HCT116 (cell line): Measurements from ENCODE around the gene KRTAP10-11. TPM values are rescaled to one million over a fixed set of nuclear protein-coding genes. Genes with fewer than 3 reads are reported as not detected.
"Not testable (repeated sequence)": the region's sequence is repeated elsewhere in the genome, so short reads cannot be mapped to it uniquely, and the experiment has no call there.

Experiments used
- ATAC-seq: fragments of 200-7000 bp; cut with Tn5 transposase; 2 replicates; pipeline ENCODE4 v1.9.1; 2020; ENCODE audit warnings: mild to moderate bottlenecking, moderate library complexity
- BruUV-seq: library from RNA; stranded (reverse); fragments of 400-500 nt; replicated peaks from 2 replicates; lab custom pipeline; 2021; lab: Mats Ljungman, UMichigan
- CTCF ChIA-PET: fragments of 300-600 bp; sonication (Branson Sonifier 250); formaldehyde crosslinking; loops from one replicate; lab custom pipeline; 2021; ENCODE audit warnings: antibody characterized with exemption; lab: Charles Lee
- POLR2A ChIA-PET: fragments of 300-600, 350-600 bp; sonication (Branson Sonifier 250); formaldehyde crosslinking; loops from one replicate; lab custom pipeline; 2021; ENCODE audit warnings: antibody characterized with exemption; lab: Charles Lee
- RAD21 ChIA-PET, 2 experiments: fragments of 300-600 bp; sonication (Branson Sonifier 250); formaldehyde crosslinking; loops; one replicate each; lab custom pipeline; 2023; ENCODE audit warnings: low total read pairs in 2 of 2; ENCODE audit not compliant: uncharacterized antibody in 2 of 2, unreplicated experiment in 2 of 2, low non-redundant PET in 1 of 2; lab: Charles Lee
- DNase-seq: peaks from one replicate; pipeline ENCODE4 v3.0.0-alpha.2; 2010; ENCODE audit warnings: low read depth, low spot score
- H2AFZ ChIP-seq: fragments of 200-600 bp; shearing (Covaris generic), sonication (generic); 2 replicates; pipeline ENCODE4 v1.6.1; 2017; ENCODE audit warnings: low read depth, mixed run types, mixed read lengths, antibody characterized with exemption, low read length; ENCODE audit not compliant: poor library complexity, severe bottlenecking
- H3K27ac ChIP-seq: 2 replicates; pipeline ENCODE4 v1.5.1; 2012; ENCODE audit warnings: low read depth, low read length
- H3K27me3 ChIP-seq: fragments of 200-600 bp; sonication (generic); 2 replicates; pipeline ENCODE4 v1.6.1; 2016; ENCODE audit warnings: mixed run types, low read length, mixed read lengths; ENCODE audit not compliant: insufficient read depth
- H3K36me3 ChIP-seq, 2 experiments: fragments of 200-500 bp in 1 of 2; fragments of 200-600 bp in 1 of 2; sonication (Bioruptor generic) in 1 of 2; sonication (generic) in 1 of 2; 2 replicates each; pipeline versions ENCODE4 v1.5.1 to v1.6.1; 2014 to 2016; ENCODE audit warnings: low read length in 2 of 2, inconsistent platforms in 1 of 2, mixed read lengths in 1 of 2, mixed run types in 1 of 2; ENCODE audit not compliant: insufficient read depth in 2 of 2, control insufficient read depth in 1 of 2
- H3K4me1 ChIP-seq, 2 experiments: fragments of 200-600 bp in 1 of 2; sonication (generic) in 1 of 2; 2 replicates each; pipeline versions ENCODE4 v1.5.1 to v1.6.1; 2012 to 2017; ENCODE audit warnings: low read length in 2 of 2, inconsistent platforms in 1 of 2, mild to moderate bottlenecking in 1 of 2, mixed read lengths in 1 of 2, mixed run types in 1 of 2, moderate library complexity in 1 of 2; ENCODE audit not compliant: insufficient read depth in 2 of 2, control insufficient read depth in 1 of 2
- H3K4me2 ChIP-seq: fragments of 200-600 bp; sonication (generic); 2 replicates; pipeline ENCODE4 v1.6.1; 2017; ENCODE audit warnings: mixed run types, low read length, mixed read lengths
- H3K4me3 ChIP-seq, 2 experiments: fragments of 200-600 bp in 1 of 2; sonication (generic) in 1 of 2; replicated peaks in 1 of 2; 2 replicates each; pipeline ENCODE4 v1.5.1; 2011 to 2016; ENCODE audit warnings: low read length in 2 of 2, control low read depth in 1 of 2, low read depth in 1 of 2, mild to moderate bottlenecking in 1 of 2, mixed read lengths in 1 of 2, mixed run types in 1 of 2
- H3K79me2 ChIP-seq: fragments of 200-600 bp; sonication (generic); 2 replicates; pipeline ENCODE4 v1.6.1; 2017; ENCODE audit warnings: mild to moderate bottlenecking, mixed run types, low read length, moderate library complexity, mixed read lengths; ENCODE audit not compliant: insufficient read depth
- H3K9ac ChIP-seq: fragments of 200-600 bp; sonication (generic); 2 replicates; pipeline ENCODE4 v1.6.1; 2016; ENCODE audit warnings: low read length, mixed read lengths
- H3K9me2 ChIP-seq: fragments of 200-600 bp; sonication (generic), shearing (Covaris generic); 2 replicates; pipeline ENCODE4 v1.6.1; 2017; ENCODE audit warnings: mixed run types, mild to moderate bottlenecking, moderate library complexity; ENCODE audit not compliant: insufficient read depth
- H3K9me3 ChIP-seq, 2 experiments: fragments of 200-500 bp in 1 of 2; fragments of 200-600 bp in 1 of 2; sonication (Bioruptor generic) in 1 of 2; sonication (generic) in 1 of 2; 2 replicates each; pipeline ENCODE4 v1.6.1; 2014 to 2017; ENCODE audit warnings: low read length in 2 of 2, mixed read lengths in 2 of 2, inconsistent platforms in 1 of 2, low read depth in 1 of 2, mild to moderate bottlenecking in 1 of 2, mixed run types in 1 of 2, moderate library complexity in 1 of 2; ENCODE audit not compliant: control insufficient read depth in 1 of 2, insufficient read depth in 1 of 2
- H4K20me1 ChIP-seq: fragments of 200-600 bp; sonication (generic), shearing (Covaris generic); 2 replicates; pipeline ENCODE4 v1.6.1; 2017; ENCODE audit warnings: mixed run types, mild to moderate bottlenecking, moderate library complexity; ENCODE audit not compliant: insufficient read depth
- ATF3 ChIP-seq: IDR thresholded peaks from 2 replicates; pipeline ENCODE4 v1.6.1; 2012
- EGR1 ChIP-seq: IDR thresholded peaks from 2 replicates; pipeline ENCODE4 v1.6.1; 2012; ENCODE audit warnings: low read depth
- ELF1 ChIP-seq: IDR thresholded peaks from 2 replicates; pipeline ENCODE4 v1.6.1; 2012; ENCODE audit warnings: low read depth, borderline replicate concordance
- EZH2 ChIP-seq: fragments of 200-600 bp; sonication (generic); IDR thresholded peaks from 2 replicates; pipeline ENCODE4 v1.6.1; 2017; ENCODE audit warnings: antibody characterized with exemption, mixed run types
- FOSL1 ChIP-seq: IDR thresholded peaks from 2 replicates; pipeline ENCODE4 v1.6.1; 2012; ENCODE audit warnings: low read depth
- JUND ChIP-seq: IDR thresholded peaks from 2 replicates; pipeline ENCODE4 v1.6.1; 2012
- MAX ChIP-seq: IDR thresholded peaks from 2 replicates; pipeline ENCODE4 v1.6.1; 2012
- POLR2A ChIP-seq: IDR thresholded peaks from 2 replicates; pipeline ENCODE4 v1.7.0; 2011; ENCODE audit warnings: borderline replicate concordance; ENCODE audit not compliant: insufficient read depth, insufficient read length; ENCODE audit errors: extremely low read depth
- SP1 ChIP-seq: IDR thresholded peaks from 2 replicates; pipeline ENCODE4 v1.6.1; 2012; ENCODE audit warnings: low read depth
- SRF ChIP-seq: IDR thresholded peaks from 2 replicates; pipeline ENCODE4 v1.6.1; 2012; ENCODE audit warnings: low read depth
- ZFX ChIP-seq: fragments of 450-650 bp; IDR thresholded peaks from 2 replicates; pipeline ENCODE4 v1.6.1; 2017
- ZNF274 ChIP-seq: fragments of 200-500 bp; sonication (Bioruptor generic); IDR thresholded peaks from 2 replicates; pipeline ENCODE4 v1.6.1; 2014; ENCODE audit warnings: mild to moderate bottlenecking, low read depth, low read length, inconsistent platforms
- intact Hi-C: fragments of 100-400 bp; cut with micrococcal nuclease; formaldehyde crosslinking; loops from 2 replicates; pipeline ENCODE4 v1.10.0; 2022
- total RNA-seq: library from RNA; stranded (reverse); gene quantifications from one replicate; pipeline ENCODE4 v1.2.1, GENCODE V29; 2021; ENCODE audit not compliant: unreplicated experiment
- TF ChIP-seq, protein P1 (sequence below), 3 experiments: fragments of 200-600 bp in 1 of 3; sonication (generic) in 1 of 3; IDR thresholded peaks in 2 of 3; conservative IDR thresholded peaks in 1 of 3; 2 replicates each; pipeline ENCODE4 v1.5.1; 2012 to 2017; ENCODE audit warnings: low read depth in 2 of 3, low read length in 2 of 3, antibody characterized with exemption in 1 of 3, borderline replicate concordance in 1 of 3, control low read depth in 1 of 3, mild to moderate bottlenecking in 1 of 3, mixed read lengths in 1 of 3, mixed run types in 1 of 3, moderate library complexity in 1 of 3; ENCODE audit not compliant: insufficient read depth in 1 of 3
- TF ChIP-seq, protein P2 (sequence below): IDR thresholded peaks from 2 replicates; pipeline ENCODE4 v1.6.1; 2012; ENCODE audit warnings: low read depth

KRTAP10-11 gene
- total RNA-seq, 1 experiment from 2014 or later, result not detected

- TF ChIP-seq, protein P1, sequence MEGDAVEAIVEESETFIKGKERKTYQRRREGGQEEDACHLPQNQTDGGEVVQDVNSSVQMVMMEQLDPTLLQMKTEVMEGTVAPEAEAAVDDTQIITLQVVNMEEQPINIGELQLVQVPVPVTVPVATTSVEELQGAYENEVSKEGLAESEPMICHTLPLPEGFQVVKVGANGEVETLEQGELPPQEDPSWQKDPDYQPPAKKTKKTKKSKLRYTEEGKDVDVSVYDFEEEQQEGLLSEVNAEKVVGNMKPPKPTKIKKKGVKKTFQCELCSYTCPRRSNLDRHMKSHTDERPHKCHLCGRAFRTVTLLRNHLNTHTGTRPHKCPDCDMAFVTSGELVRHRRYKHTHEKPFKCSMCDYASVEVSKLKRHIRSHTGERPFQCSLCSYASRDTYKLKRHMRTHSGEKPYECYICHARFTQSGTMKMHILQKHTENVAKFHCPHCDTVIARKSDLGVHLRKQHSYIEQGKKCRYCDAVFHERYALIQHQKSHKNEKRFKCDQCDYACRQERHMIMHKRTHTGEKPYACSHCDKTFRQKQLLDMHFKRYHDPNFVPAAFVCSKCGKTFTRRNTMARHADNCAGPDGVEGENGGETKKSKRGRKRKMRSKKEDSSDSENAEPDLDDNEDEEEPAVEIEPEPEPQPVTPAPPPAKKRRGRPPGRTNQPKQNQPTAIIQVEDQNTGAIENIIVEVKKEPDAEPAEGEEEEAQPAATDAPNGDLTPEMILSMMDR (IDR thresholded peaks at IDR 0.05 in 2 of 3, conservative IDR thresholded peaks at IDR 0.05 in 1 of 3; ENCODE audit: borderline replicate concordance in 1 of 3, insufficient read depth in 1 of 3, low read depth in 2 of 3, low read length in 2 of 3), result no peak
- TF ChIP-seq ATF3, result no peak
- TF ChIP-seq, all 23 proteins: peak for 0
These were observed 37.0 kb upstream of the KRTAP10-11 start (continued) for GRCh38 chr21:44609193-44609592.

GRCh38 chr21:44610157-44610843 lies 35.9 kb upstream of the KRTAP10-11 start:
- CTCF ChIA-PET, H3K9ac ChIP-seq, H3K27ac ChIP-seq, RAD21 ChIA-PET, BruUV-seq, DNase-seq, H3K36me3 ChIP-seq, H3K27me3 ChIP-seq, H3K4me2 ChIP-seq, ATAC-seq, H3K9me3 ChIP-seq, H3K79me2 ChIP-seq, H4K20me1 ChIP-seq, H3K4me1 ChIP-seq, POLR2A ChIA-PET, H2AFZ ChIP-seq, H3K4me3 ChIP-seq, intact Hi-C loops, H3K9me2 ChIP-seq: not testable (repeated sequence)

DNA sequence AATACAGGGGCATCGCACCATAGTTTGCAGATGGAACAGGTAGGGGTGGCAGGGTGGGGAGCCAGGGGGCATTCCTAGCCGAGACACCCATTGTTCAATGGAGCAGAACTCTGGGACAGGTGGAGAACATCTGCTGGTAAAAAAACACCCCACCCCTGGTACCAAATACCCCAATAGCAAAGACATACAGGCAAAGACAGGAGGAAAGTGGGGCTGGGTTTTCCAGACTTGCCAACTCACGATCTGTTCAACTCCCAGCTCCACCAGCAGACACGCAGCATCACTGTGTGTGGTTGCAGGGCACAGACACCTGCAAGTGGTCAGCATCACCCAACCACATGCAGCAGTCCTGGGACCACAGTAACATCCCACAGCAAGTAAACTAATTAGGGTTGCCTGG lies 34.7 kb upstream of the KRTAP10-11 start:
- H3K4me1 ChIP-seq, result no peaks in the 10 kb centered on the region
- H3K79me2 ChIP-seq, result no peaks in the 10 kb centered on the region
- ChIA-PET POLR2A (no interaction called here), CTCF (no interaction called here), RAD21 (no interaction called here)
- H3K9me3 ChIP-seq, result peaks cover 3 to 5% of the 10 kb centered on the region in 2 experiments; a peak in 2 of 4 replicates
- no peak overlapping the region for H3K27ac ChIP-seq
- DNase-seq (no peak), ATAC-seq (no peak)
- no peaks in the 10 kb centered on the region for H3K36me3 ChIP-seq
- intact Hi-C loops, result no loop called here
- no peaks in the 10 kb centered on the region for H4K20me1 ChIP-seq
- H3K9me2 ChIP-seq, result no peaks in the 10 kb centered on the region
- H3K9ac ChIP-seq, result no peak overlapping the region
- no peak overlapping the region for H3K4me3 ChIP-seq
- no peak overlapping the region for H2AFZ ChIP-seq
- no TSS peak for BruUV-seq
- H3K27me3 ChIP-seq, result no peaks in the 10 kb centered on the region
- no peak overlapping the region for H3K4me2 ChIP-seq
- TF ChIP-seq JUND (no peak), EZH2 (no peak), ZFX (no peak), POLR2A (no peak), FOSL1 (no peak), SP1 (no peak), SRF (no peak), EGR1 (no peak), ELF1 (no peak), MAX (no peak), ZNF274 (no peak)
- TF ChIP-seq, protein P2, sequence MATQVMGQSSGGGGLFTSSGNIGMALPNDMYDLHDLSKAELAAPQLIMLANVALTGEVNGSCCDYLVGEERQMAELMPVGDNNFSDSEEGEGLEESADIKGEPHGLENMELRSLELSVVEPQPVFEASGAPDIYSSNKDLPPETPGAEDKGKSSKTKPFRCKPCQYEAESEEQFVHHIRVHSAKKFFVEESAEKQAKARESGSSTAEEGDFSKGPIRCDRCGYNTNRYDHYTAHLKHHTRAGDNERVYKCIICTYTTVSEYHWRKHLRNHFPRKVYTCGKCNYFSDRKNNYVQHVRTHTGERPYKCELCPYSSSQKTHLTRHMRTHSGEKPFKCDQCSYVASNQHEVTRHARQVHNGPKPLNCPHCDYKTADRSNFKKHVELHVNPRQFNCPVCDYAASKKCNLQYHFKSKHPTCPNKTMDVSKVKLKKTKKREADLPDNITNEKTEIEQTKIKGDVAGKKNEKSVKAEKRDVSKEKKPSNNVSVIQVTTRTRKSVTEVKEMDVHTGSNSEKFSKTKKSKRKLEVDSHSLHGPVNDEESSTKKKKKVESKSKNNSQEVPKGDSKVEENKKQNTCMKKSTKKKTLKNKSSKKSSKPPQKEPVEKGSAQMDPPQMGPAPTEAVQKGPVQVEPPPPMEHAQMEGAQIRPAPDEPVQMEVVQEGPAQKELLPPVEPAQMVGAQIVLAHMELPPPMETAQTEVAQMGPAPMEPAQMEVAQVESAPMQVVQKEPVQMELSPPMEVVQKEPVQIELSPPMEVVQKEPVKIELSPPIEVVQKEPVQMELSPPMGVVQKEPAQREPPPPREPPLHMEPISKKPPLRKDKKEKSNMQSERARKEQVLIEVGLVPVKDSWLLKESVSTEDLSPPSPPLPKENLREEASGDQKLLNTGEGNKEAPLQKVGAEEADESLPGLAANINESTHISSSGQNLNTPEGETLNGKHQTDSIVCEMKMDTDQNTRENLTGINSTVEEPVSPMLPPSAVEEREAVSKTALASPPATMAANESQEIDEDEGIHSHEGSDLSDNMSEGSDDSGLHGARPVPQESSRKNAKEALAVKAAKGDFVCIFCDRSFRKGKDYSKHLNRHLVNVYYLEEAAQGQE, result no peak
